DND-41 (cell line): Measurements from ENCODE around the gene CCNI2.
"Not testable (repeated sequence)": the region's sequence is repeated elsewhere in the genome, so short reads cannot be mapped to it uniquely, and the experiment has no call there.

ENCODE experiments used
- ATAC-seq: fragments of 200-7000 bp; cut with Tn5 transposase; 3 replicates; pipeline ENCODE4 v1.9.1; 2021; ENCODE audit warnings: low read depth; ENCODE audit not compliant: insufficient read depth
- DNase-seq: peaks from one replicate; pipeline ENCODE4 v3.0.0-alpha.2; 2020
- H2AFZ ChIP-seq: 2 replicates; pipeline ENCODE4 v1.6.0; 2012; ENCODE audit warnings: low read depth, low read length
- H3K27ac ChIP-seq: 2 replicates; pipeline ENCODE4 v1.5.1; 2012; ENCODE audit warnings: low read length, inconsistent platforms
- H3K27me3 ChIP-seq: fragments of 200-600 bp; sonication (generic); 2 replicates; pipeline ENCODE4 v1.6.0; 2012; ENCODE audit warnings: low read length, mild to moderate bottlenecking, inconsistent platforms; ENCODE audit not compliant: insufficient read depth, poor library complexity
- H3K36me3 ChIP-seq: 2 replicates; pipeline ENCODE4 v1.5.1; 2012; ENCODE audit warnings: low read length, inconsistent platforms; ENCODE audit not compliant: insufficient read depth
- H3K4me1 ChIP-seq: 2 replicates; pipeline ENCODE4 v1.5.1; 2012; ENCODE audit warnings: mild to moderate bottlenecking, low read length; ENCODE audit not compliant: insufficient read depth
- H3K4me2 ChIP-seq: 2 replicates; pipeline ENCODE4 v1.6.0; 2012; ENCODE audit warnings: mild to moderate bottlenecking, moderate library complexity, low read length, inconsistent platforms; ENCODE audit not compliant: insufficient read depth
- H3K4me3 ChIP-seq, 2 experiments: fragments of 200-600 bp in 1 of 2; shearing (Covaris generic) in 1 of 2; 2 replicates each; pipeline ENCODE4 v1.5.1; 2012 to 2016; ENCODE audit warnings: inconsistent platforms in 2 of 2, low read length in 2 of 2, mild to moderate bottlenecking in 2 of 2, low read depth in 1 of 2, moderate library complexity in 1 of 2
- H3K79me2 ChIP-seq: 2 replicates; pipeline ENCODE4 v1.6.0; 2012; ENCODE audit warnings: low read length, inconsistent platforms; ENCODE audit not compliant: insufficient read depth
- H3K9ac ChIP-seq: 2 replicates; pipeline ENCODE4 v1.6.0; 2012; ENCODE audit warnings: low read depth, mild to moderate bottlenecking, inconsistent platforms, low read length, moderate library complexity
- H3K9me3 ChIP-seq: 2 replicates; pipeline ENCODE4 v1.5.1; 2012; ENCODE audit warnings: low read length, moderate library complexity, mild to moderate bottlenecking, inconsistent platforms; ENCODE audit not compliant: insufficient read depth, severe bottlenecking
- H4K20me1 ChIP-seq: 2 replicates; pipeline ENCODE4 v1.6.0; 2012; ENCODE audit warnings: low read length; ENCODE audit not compliant: insufficient read depth
- EZH2 ChIP-seq: IDR thresholded peaks from 3 replicates; pipeline ENCODE4 v1.6.1; 2012; ENCODE audit warnings: borderline replicate concordance, low read depth, mild to moderate bottlenecking, moderate library complexity, low read length, inconsistent platforms; ENCODE audit not compliant: severe bottlenecking
- TF ChIP-seq, protein P1 (sequence below): IDR thresholded peaks from 2 replicates; pipeline ENCODE4 v1.5.1; 2012; ENCODE audit warnings: borderline replicate concordance, low read length, moderate library complexity, mild to moderate bottlenecking; ENCODE audit not compliant: poor library complexity, severe bottlenecking; ENCODE audit errors: extremely low read depth

CCNI2 gene

DNA sequence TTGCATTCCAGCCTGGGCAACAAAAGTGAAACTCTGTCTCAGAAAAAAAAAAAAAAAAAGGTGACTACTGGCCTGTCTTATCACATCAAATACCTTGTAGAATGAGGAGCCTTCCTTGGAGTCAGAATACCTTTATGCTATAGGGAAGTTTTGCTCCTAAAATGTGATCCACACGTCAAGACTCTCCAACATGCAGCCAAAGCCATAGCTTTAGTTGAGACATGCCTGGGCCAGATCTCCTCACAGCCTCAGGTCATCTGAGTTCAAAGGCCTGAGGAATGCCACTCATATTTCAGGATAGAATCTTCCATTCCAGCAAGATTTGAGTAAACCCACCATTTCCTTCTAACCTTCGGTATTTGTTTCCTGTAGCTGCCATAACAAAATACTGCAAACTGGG is 52.2 kb downstream of the CCNI2 start:
- Histone ChIP-seq H3K9ac (no peak overlapping the region), H3K4me1 (no peaks in the 10 kb centered on the region), H3K36me3 (no peaks in the 10 kb centered on the region), H3K9me3 (no peaks in the 10 kb centered on the region), H3K27ac (no peak overlapping the region), H3K27me3 (peaks cover 11% of the 10 kb centered on the region), H3K79me2 (no peaks in the 10 kb centered on the region), H2AFZ (no peak overlapping the region), H3K4me2 (no peak overlapping the region), H4K20me1 (no peaks in the 10 kb centered on the region), H3K4me3 (no peak overlapping the region)
- TF ChIP-seq EZH2, result no peak
- TF ChIP-seq, protein P1, sequence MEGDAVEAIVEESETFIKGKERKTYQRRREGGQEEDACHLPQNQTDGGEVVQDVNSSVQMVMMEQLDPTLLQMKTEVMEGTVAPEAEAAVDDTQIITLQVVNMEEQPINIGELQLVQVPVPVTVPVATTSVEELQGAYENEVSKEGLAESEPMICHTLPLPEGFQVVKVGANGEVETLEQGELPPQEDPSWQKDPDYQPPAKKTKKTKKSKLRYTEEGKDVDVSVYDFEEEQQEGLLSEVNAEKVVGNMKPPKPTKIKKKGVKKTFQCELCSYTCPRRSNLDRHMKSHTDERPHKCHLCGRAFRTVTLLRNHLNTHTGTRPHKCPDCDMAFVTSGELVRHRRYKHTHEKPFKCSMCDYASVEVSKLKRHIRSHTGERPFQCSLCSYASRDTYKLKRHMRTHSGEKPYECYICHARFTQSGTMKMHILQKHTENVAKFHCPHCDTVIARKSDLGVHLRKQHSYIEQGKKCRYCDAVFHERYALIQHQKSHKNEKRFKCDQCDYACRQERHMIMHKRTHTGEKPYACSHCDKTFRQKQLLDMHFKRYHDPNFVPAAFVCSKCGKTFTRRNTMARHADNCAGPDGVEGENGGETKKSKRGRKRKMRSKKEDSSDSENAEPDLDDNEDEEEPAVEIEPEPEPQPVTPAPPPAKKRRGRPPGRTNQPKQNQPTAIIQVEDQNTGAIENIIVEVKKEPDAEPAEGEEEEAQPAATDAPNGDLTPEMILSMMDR, result no peak
- no peak for ATAC-seq
- DNase-seq, result no peak

DNA sequence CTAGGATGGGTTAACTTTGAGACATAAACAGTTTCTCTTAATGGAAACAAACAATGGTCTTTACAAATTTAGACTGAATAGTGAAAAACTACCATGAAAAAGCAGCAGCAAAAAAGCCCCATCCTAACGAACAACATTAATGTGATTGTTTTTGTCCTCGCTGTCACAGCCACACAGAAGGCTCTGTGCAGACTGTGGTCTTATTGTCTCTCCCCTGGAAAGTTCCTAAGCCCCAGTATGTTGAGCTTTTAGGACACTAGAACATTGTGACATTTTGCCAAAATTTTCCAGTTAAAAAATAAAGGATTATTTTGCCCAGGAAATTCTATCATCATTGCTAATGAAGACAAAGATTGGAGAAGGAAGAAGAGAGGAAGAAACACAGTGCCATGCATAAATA is 53.3 kb downstream of the CCNI2 start:
- Histone ChIP-seq H3K4me3 (no peak overlapping the region), H3K27ac (no peak overlapping the region), H3K9me3 (no peaks in the 10 kb centered on the region), H3K4me2 (no peak overlapping the region), H2AFZ (no peak overlapping the region), H4K20me1 (no peaks in the 10 kb centered on the region), H3K4me1 (no peaks in the 10 kb centered on the region), H3K79me2 (no peaks in the 10 kb centered on the region), H3K36me3 (no peaks in the 10 kb centered on the region), H3K27me3 (peaks cover 11% of the 10 kb centered on the region), H3K9ac (no peak overlapping the region)
- ATAC-seq (no peak), DNase-seq (no peak)
- TF ChIP-seq EZH2, result no peak
- TF ChIP-seq, protein P1, result no peak

DNA sequence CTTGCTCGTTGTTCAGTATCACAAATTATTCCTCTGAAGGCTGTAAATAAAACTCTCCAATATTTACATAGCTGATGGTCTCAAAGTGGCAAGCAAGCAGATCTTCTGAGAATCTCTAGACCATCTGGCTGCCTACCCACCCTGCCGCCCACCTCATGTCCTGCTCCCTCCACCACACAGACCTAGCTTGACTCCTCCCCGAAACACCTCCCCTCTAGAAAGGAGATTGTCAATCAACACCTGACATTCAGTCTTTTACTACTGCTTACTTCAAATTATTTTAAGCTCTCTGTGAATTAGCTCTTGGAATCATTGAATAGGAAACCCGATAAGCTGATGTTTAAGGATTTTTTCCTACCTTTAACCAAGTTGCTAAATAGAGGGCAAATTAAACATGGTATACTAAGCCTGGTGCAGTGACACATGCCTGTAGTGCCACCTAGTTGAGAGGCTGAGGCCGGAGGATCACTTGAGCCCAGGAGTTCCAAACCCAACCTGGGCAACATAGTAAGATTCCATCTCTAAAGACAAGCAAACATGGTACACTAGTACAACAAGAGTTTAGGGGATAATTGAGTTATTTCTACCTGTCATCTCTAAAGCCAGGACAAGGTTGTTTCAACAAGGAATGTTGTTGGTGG is 54.9 kb downstream of the CCNI2 start:
- Histone ChIP-seq H3K79me2 (no peaks in the 10 kb centered on the region), H3K36me3 (no peaks in the 10 kb centered on the region), H3K4me2 (no peak overlapping the region), H3K27me3 (peaks cover 11% of the 10 kb centered on the region), H4K20me1 (no peaks in the 10 kb centered on the region), H3K27ac (no peak overlapping the region), H2AFZ (no peak overlapping the region), H3K9me3 (no peaks in the 10 kb centered on the region), H3K4me1 (no peaks in the 10 kb centered on the region), H3K9ac (no peak overlapping the region), H3K4me3 (no peak overlapping the region)
- ATAC-seq, result no peak
- TF ChIP-seq, protein P1, result no peak
- TF ChIP-seq EZH2, result no peak
- DNase-seq, result no peak

DNA sequence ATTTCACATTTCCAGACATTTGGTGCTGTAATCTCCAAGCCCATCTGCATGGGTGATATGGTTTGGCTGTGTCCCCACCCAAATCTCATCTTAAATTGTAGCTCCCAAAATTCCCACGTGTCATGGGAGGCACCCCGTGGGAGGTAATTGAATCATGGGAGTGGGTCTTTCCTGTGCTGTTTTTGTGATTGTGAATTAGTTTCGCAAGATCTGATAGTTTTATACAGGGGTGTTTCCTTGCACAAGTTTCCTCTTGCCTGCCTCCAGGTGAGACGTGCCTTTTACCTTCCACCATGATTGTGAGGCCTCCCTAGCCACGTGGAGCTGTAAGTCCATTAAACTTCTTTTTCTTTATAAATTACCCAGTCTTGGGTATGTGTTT is 55.5 kb downstream of the CCNI2 start:
- H2AFZ ChIP-seq, H4K20me1 ChIP-seq, H3K27ac ChIP-seq, H3K4me3 ChIP-seq, H3K79me2 ChIP-seq, DNase-seq, H3K9me3 ChIP-seq, H3K4me2 ChIP-seq, H3K36me3 ChIP-seq, H3K9ac ChIP-seq, ATAC-seq, H3K4me1 ChIP-seq: not testable (repeated sequence)
- H3K27me3 ChIP-seq, result peaks cover 11% of the 10 kb centered on the region
